ENCODE results near the gene TSPAN9.

DNA sequence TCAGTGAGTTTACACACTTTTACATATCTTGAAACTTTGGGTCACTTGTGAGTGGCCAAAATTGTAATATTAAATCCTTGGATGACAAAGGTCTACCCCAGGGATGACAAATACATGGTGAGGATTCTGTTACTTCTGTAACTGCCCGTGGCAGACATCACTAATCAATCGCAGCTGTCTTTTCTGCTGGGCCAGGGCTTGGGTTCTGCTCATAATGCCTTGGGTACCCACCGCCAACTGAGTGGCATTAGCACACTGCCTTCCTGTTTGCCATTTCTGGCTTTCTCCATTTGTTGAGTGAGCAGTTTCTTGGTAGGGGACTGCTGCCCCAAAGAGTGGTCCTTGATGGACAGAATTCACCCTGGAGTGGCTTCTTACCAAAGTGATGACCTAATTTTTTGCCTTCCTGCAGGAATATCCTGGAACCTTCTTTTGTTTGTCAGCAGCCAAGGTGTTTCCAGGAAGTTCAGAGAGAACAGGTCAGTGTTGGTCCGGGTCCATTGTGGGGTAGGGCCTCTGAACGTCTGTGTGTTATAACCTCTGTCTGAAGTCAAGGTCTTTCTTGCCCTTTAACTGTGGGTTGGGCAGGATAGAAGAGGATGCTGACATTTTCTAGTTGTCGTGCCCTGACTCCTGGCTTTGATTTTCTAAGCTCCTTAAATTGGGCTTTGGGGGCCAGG, 6.2 kb downstream of the TSPAN9 start:
- TF ChIP-seq CTCF (IDR thresholded peaks at IDR 0.05) (no peak), POLR2AphosphoS5 (IDR thresholded peaks at IDR 0.05) (no peak)
